Tibial nerve (tissue), 4 donors: ENCODE results near the gene PSMB1.

ENCODE experiments used
- CTCF ChIP-seq, 5 experiments: fragments of 200-600 bp in 3 of 5; fragments of 450-650 bp in 2 of 5; sonication (generic) in 3 of 5; IDR thresholded peaks; one replicate each; pipeline ENCODE4 v1.5.1; 2016 to 2019; ENCODE audit warnings: antibody characterized with exemption in 5 of 5, mild to moderate bottlenecking in 3 of 5, moderate library complexity in 2 of 5
- EP300 ChIP-seq, 2 donors: sonication (generic); formaldehyde crosslinking; IDR thresholded peaks; one replicate each; pipeline ENCODE4 v1.6.1; 2017; ENCODE audit warnings: antibody characterized with exemption in 2 of 2, mild to moderate bottlenecking in 1 of 2
- POLR2A ChIP-seq, 2 donors: fragments of 450-650 bp; IDR thresholded peaks; one replicate each; pipeline ENCODE4 v1.6.1; 2017; ENCODE audit warnings: antibody characterized with exemption in 2 of 2, mild to moderate bottlenecking in 2 of 2, moderate library complexity in 2 of 2

DNA sequence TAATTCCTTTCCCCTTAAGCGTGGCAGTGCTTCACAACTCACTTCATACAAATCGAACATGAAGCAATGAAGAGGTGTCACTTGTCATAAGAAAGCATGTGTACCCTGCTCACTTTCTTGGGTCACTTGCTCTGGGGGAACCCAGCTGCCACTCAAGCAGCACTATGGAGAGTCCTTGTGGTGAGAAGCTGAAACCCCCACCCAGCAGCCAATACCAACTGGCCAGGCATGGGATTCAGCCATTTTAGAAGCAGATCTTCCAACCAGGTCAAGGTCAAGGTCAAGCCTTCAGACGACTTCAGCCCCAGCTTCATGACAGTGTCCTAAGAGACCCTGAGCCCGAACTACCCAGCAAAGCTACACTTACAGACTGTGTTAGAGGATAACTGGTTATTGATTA is 62.8 kb downstream of the PSMB1 start:
- TF ChIP-seq CTCF (IDR thresholded peaks at IDR 0.05) (no peak), EP300 (IDR thresholded peaks at IDR 0.05) (no peak), POLR2A (IDR thresholded peaks at IDR 0.05) (no peak)
